Neural cell (in vitro differentiated cells): ENCODE measurements around the gene F12. TPM values are rescaled to one million over a fixed set of nuclear protein-coding genes. Genes with fewer than 3 reads are reported as not detected.
A peak's percentile ranks its signal among the peaks of the same experiment; 100 is the strongest.

Experiments used
- H2AFZ ChIP-seq: fragments of 200-600, 300-800 bp; sonication (generic), shearing (Covaris generic); 2 replicates; pipeline ENCODE4 v1.6.0; 2014; ENCODE audit warnings: low read depth, mild to moderate bottlenecking, antibody characterized with exemption, low read length, moderate library complexity
- H3F3A ChIP-seq: fragments of 200-600 bp; shearing (Covaris generic); 2 replicates; pipeline ENCODE4 v1.6.1; 2016; ENCODE audit warnings: mild to moderate bottlenecking, moderate library complexity, mixed read lengths, antibody characterized with exemption, low read length; ENCODE audit not compliant: insufficient read depth, poor library complexity, severe bottlenecking
- H3K27ac ChIP-seq: fragments of 200-600, 300-800 bp; sonication (generic), shearing (Covaris generic); 2 replicates; pipeline ENCODE4 v1.5.1; 2014; ENCODE audit warnings: mild to moderate bottlenecking, low read length, moderate library complexity
- H3K27me3 ChIP-seq: fragments of 300-800, 200-600 bp; sonication (generic), shearing (Covaris generic); 2 replicates; pipeline ENCODE4 v1.6.0; 2014; ENCODE audit warnings: mild to moderate bottlenecking, low read depth, low read length, moderate library complexity; ENCODE audit not compliant: insufficient read depth
- H3K36me3 ChIP-seq: fragments of 300-800, 200-600 bp; sonication (generic), shearing (Covaris generic); 2 replicates; pipeline ENCODE4 v1.5.1; 2014; ENCODE audit warnings: mild to moderate bottlenecking, antibody characterized with exemption, low read length, moderate library complexity; ENCODE audit not compliant: insufficient read depth
- H3K4me2 ChIP-seq: fragments of 300-800, 200-600 bp; sonication (generic), shearing (Covaris generic); 2 replicates; pipeline ENCODE4 v1.6.0; 2014; ENCODE audit warnings: mild to moderate bottlenecking, low read length
- H3K4me3 ChIP-seq: fragments of 300-800, 200-600 bp; sonication (generic), shearing (Covaris generic); 2 replicates; pipeline ENCODE4 v1.5.1; 2014; ENCODE audit warnings: mild to moderate bottlenecking, low read length, moderate library complexity
- H3K79me2 ChIP-seq: fragments of 200-600 bp; shearing (Covaris generic); replicated peaks from 2 replicates; pipeline ENCODE4 v1.6.0; 2014; ENCODE audit warnings: mild to moderate bottlenecking, low read length, moderate library complexity; ENCODE audit not compliant: insufficient read depth
- H3K9ac ChIP-seq: fragments of 300-800, 200-600 bp; sonication (generic), shearing (Covaris generic); 2 replicates; pipeline ENCODE4 v1.6.1; 2016; ENCODE audit warnings: mild to moderate bottlenecking, low read length, mixed read lengths
- H3K9me2 ChIP-seq: fragments of 200-600 bp; shearing (Covaris generic); 2 replicates; pipeline ENCODE4 v1.6.1; 2016; ENCODE audit warnings: mild to moderate bottlenecking, low read length, mixed read lengths; ENCODE audit not compliant: insufficient read depth
- H3K9me3 ChIP-seq: fragments of 200-600, 300-800 bp; sonication (generic), shearing (Covaris generic); 2 replicates; pipeline ENCODE4 v1.6.1; 2016; ENCODE audit warnings: mild to moderate bottlenecking, mixed run types, low read length, moderate library complexity, mixed read lengths
- H4K20me1 ChIP-seq: fragments of 200-600 bp; shearing (Covaris generic); 2 replicates; pipeline ENCODE4 v1.6.1; 2016; ENCODE audit warnings: mild to moderate bottlenecking, mixed run types; ENCODE audit not compliant: insufficient read depth
- CTCF ChIP-seq: fragments of 450-650 bp; IDR thresholded peaks from 2 replicates; pipeline ENCODE4 v1.5.1; 2014; ENCODE audit warnings: antibody characterized with exemption, mild to moderate bottlenecking, moderate library complexity; ENCODE audit not compliant: poor library complexity, severe bottlenecking
- EP300 ChIP-seq: fragments of 450-650 bp; conservative IDR thresholded peaks from 2 replicates; pipeline ENCODE4 v1.6.1; 2014; ENCODE audit warnings: antibody characterized with exemption, mild to moderate bottlenecking, moderate library complexity; ENCODE audit not compliant: poor library complexity, severe bottlenecking
- EZH2 ChIP-seq: fragments of 200-600, 300-800 bp; shearing (Covaris generic), sonication (generic); IDR thresholded peaks from 2 replicates; pipeline ENCODE4 v1.6.1; 2014; ENCODE audit warnings: antibody characterized with exemption, low read length, borderline replicate concordance, mild to moderate bottlenecking; ENCODE audit not compliant: insufficient read depth, poor library complexity, severe bottlenecking
- MXI1 ChIP-seq: fragments of 450-650 bp; conservative IDR thresholded peaks from 2 replicates; pipeline ENCODE4 v1.6.1; 2014; ENCODE audit warnings: antibody characterized with exemption, mild to moderate bottlenecking; ENCODE audit not compliant: poor library complexity, severe bottlenecking
- POLR2AphosphoS5 ChIP-seq: IDR thresholded peaks from 2 replicates; pipeline ENCODE4 v1.6.1; 2012
- RAD21 ChIP-seq: fragments of 450-650 bp; conservative IDR thresholded peaks from 2 replicates; pipeline ENCODE4 v1.6.1; 2014; ENCODE audit warnings: antibody characterized with exemption, mild to moderate bottlenecking, moderate library complexity
- REST ChIP-seq: IDR thresholded peaks from 2 replicates; pipeline ENCODE4 v1.6.1; 2012; ENCODE audit warnings: borderline replicate concordance
- SMC3 ChIP-seq: fragments of 450-650 bp; conservative IDR thresholded peaks from 2 replicates; pipeline ENCODE4 v1.6.1; 2014; ENCODE audit warnings: antibody characterized with exemption, mild to moderate bottlenecking, moderate library complexity; ENCODE audit not compliant: poor library complexity
- TAF1 ChIP-seq: IDR thresholded peaks from 2 replicates; pipeline ENCODE4 v1.6.1; 2012; ENCODE audit warnings: low read depth
- polyA plus RNA-seq: library from polyadenylated mRNA; depleted of rRNA; stranded (reverse); fragments of >200 nt; gene quantifications from 2 replicates; pipeline ENCODE4 v1.2.3, GENCODE V29; 2014

The F12 gene
- polyA plus RNA-seq, 1 donor from 2014 or later = 1.4 TPM

- H3K4me3 ChIP-seq = no peak overlapping the region
- H3K79me2 ChIP-seq = no peaks in the 10 kb centered on the region
- H3F3A ChIP-seq = no peaks in the 10 kb centered on the region
- H3K9me2 ChIP-seq = no peaks in the 10 kb centered on the region
- H4K20me1 ChIP-seq = no peaks in the 10 kb centered on the region
- no peak for TF ChIP-seq POLR2AphosphoS5
- no peak for TF ChIP-seq EZH2
- no peak for TF ChIP-seq RAD21
- no peak for TF ChIP-seq REST
- no peak for TF ChIP-seq CTCF
- no peak for TF ChIP-seq EP300
- no peak for TF ChIP-seq TAF1
- TF ChIP-seq SMC3 = no peak
- no peak for TF ChIP-seq MXI1
- no peak overlapping the region for H2AFZ ChIP-seq
- H3K9me3 ChIP-seq = no peaks in the 10 kb centered on the region
- H3K4me2 ChIP-seq = no peak overlapping the region
- H3K36me3 ChIP-seq = no peaks in the 10 kb centered on the region
- H3K9ac ChIP-seq = no peak overlapping the region
- H3K27ac ChIP-seq = no peak overlapping the region
- peaks cover 4% of the 10 kb centered on the region for H3K27me3 ChIP-seq
Measured at GRCh38 chr5:177369645-177370440, 39.5 kb downstream of the F12 start.

GRCh38 chr5:177368869-177369644, 40.3 kb downstream of the F12 start:
- Histone ChIP-seq H3K27ac (no peak overlapping the region), H3F3A (no peaks in the 10 kb centered on the region), H3K4me2 (no peak overlapping the region), H3K9me3 (no peaks in the 10 kb centered on the region), H3K36me3 (no peaks in the 10 kb centered on the region), H4K20me1 (no peaks in the 10 kb centered on the region), H3K4me3 (no peak overlapping the region), H2AFZ (no peak overlapping the region), H3K9ac (no peak overlapping the region), H3K27me3 (peaks cover 4% of the 10 kb centered on the region), H3K79me2 (no peaks in the 10 kb centered on the region), H3K9me2 (no peaks in the 10 kb centered on the region)
- TF ChIP-seq TAF1 (no peak), CTCF (peak; percentile 45)
